NCI-H82 (cell line): ENCODE data around the gene TRAPPC1.

Experiments used
- DNase-seq: peaks from one replicate; lab custom pipeline; 2025; lab: John Stamatoyannopoulos, UW

TRAPPC1 gene

GRCh38 chr17:7931709-7932482 lies at the start of gene TRAPPC1, which contains the start of gene CNTROB:
Gene TRAPPC1, minus strand, starts transcription at chr17:7931946. Its CDS starts 117 bp downstream, at chr17:7931829.
Gene CNTROB, plus strand, starts transcription at chr17:7932206. Its CDS starts 874 bp downstream, at chr17:7933080.
- peak; percentile 100 for DNase-seq

DNA sequence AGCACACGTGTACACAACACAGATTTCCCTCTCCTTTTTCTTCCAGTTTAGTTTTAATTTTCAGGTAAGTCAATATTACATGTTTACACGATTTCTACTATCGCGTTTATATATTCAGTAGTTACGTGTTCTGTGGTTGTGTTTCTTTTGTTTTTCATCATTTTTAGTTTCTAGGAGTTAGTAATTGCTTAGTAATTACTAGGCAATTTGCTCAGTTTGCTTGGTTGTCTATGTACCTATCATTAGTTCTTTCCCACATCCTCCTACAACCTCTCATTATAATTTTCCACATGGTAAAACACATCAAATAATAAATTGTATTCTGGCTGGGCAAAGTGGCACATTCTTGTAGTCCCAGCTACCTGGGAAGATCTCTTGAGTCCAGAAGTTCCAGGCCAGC lies 46.1 kb upstream of the TRAPPC1 start:
- no peak for DNase-seq

DNA sequence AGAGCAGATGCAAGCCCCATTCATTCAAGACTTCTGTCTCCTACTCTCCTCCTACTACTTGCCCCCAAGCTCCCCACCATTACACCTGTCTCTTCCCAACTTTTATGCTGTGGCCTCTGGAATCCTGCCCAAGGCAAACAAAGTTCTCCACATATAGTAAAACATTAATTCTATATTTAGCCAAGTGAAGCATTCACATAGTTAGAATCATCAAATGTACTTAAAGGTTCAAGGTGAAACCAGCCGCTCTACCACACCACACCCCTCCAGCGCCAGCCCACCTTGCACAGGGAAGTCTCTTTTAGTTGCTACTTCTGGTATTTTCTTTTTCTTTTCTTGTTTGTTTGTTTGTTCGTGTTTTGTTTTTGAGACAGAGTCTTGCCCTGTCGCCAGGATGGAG lies 45.3 kb upstream of the TRAPPC1 start:
- DNase-seq = no peak

- no peak for DNase-seq
Observed at GRCh38 chr17:7974638-7975131, 42.9 kb upstream of the TRAPPC1 start.

DNA sequence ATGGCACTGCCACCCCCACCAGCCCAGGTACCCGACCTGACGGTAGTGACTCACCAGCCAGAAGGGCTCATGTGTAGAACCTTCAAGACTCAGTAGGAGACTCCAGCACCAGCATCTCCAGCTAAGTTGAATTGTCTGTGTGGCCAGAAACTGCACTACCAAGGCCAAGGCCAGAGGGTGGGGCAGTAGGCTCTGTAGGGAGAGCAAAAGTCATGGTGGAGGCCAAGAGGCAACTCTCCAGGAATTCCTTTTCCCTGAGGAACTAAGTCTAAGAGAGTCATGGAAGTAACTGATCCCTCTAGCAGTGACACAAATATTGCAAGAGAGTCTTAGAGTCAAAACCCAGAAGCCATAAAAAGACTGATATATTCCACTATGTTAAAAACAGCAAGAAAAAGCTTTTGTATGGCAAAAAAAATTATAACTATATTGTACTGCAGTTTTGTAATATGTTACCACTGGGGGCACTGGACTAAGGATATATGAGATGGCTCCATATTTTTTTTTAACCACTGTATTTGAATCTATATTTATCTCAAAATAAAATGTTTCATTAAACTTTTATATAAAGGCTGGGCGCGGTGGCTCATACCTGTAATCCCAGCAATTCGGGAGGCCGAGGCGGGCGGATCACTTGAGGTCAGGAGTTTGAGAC lies 40.5 kb upstream of the TRAPPC1 start:
- no peak for DNase-seq

GRCh38 chr17:7971651-7972050 lies 39.9 kb upstream of the TRAPPC1 start:
- DNase-seq = no peak

DNA sequence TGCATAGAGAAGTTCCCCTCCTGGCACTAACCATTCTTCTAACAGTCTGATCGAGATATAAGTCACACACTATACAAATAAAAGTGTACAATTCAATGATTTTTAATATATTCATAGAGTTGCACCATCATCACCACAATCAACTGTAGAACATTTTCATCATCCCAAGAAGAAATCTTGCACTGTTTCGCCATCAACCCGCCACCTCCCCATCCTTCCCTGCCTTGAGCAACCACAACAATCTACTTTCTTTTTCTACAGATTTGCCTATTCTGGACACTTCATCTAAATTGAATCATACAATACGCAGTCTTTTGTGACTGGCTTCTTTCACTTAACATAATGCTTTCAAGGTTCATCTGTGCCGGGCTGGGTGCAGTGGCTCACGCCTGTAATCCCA lies 37.7 kb upstream of the TRAPPC1 start:
- DNase-seq = no peak

DNA sequence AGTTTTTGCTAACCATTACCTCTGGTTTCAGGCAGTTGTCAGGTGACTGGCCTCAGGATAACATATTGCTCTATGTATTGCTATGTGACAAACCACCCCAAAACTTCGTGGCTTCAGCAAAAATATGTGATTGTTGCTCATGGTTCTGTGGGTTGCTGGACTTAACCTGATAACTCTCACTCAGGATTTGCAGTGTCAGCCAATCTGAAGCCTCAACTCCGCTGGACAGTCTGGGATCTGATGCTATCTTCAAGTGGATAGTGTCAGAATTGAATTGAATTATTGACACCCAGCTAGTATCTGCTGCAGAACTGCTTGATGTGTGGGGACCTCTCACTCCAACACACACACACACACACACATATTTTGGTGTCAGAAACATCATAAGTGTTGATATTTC lies 36.0 kb upstream of the TRAPPC1 start:
- no peak for DNase-seq

GRCh38 chr17:7961421-7961820 lies 29.7 kb upstream of the TRAPPC1 start:
- no peak for DNase-seq

DNA sequence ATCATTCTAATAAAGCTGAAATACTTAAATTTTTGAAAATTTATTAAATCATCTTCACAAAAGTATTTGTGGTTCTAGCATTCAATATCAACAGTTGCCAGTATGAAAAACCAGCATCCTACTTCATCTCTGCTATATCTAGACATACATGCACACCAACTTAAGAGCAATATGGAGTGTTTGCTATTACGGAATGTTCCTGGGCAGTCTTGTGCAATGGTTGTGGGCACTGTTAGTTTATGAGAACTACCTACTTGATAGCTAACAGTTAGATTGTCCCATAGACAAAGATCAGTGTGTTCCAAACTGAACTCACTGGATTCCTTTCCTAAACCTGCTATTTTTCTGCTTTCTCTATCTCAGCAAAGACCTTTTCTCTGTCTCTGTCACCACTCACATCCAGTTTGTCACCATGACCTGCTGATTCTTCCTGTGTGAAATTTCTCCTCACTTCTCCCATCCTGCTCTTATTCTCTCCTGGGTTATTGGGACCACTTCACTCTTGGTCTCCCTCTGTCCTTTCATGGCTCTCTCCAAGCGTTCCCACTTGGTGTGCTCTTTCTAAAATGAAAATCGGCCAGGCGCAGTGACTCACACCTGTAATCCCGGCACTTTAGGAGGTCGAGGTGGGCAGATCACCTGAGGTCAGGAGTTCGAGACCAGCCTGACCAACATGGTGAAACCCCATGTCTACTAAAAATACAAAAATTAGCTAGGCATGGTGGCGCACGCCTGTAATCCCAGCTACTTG lies 27.9 kb upstream of the TRAPPC1 start:
- no peak for DNase-seq

DNA sequence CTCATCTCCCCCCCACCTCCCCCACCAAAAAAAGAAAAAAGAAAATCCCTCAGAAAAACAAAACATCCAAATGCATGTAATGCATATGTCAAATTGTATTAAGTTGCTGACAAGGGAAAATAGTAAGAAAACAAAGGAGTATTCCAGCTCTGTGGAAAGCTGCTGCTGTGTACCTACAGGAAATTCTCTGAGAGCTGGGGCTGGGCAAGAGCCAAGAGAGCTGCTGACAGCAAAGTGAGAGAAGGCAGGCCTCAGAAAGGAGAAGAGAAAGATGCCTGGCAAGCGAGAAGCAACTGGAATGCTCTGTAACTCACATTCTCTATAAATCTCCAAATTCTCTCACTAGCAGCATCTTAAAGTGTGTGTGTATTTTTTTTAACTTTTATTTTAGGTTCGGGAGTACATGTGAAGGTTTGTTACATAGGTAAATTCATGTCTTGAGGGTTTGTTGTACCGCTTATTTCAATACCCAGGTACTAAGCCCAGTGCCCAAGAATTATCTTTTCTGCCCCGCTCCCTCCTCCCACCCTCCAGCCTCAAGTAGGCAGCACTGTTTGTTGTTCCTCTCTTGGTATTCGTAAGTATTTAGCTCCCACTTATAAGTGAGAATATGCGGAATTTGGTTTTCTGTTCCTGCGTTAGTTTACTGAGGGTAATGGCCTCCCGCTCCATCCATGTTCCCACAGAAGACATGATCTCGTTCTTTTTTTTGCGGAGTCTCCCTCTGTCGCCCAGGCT lies 24.7 kb upstream of the TRAPPC1 start:
- DNase-seq = no peak

GRCh38 chr17:7955414-7956227 lies 23.9 kb upstream of the TRAPPC1 start:
- no peak for DNase-seq

DNA sequence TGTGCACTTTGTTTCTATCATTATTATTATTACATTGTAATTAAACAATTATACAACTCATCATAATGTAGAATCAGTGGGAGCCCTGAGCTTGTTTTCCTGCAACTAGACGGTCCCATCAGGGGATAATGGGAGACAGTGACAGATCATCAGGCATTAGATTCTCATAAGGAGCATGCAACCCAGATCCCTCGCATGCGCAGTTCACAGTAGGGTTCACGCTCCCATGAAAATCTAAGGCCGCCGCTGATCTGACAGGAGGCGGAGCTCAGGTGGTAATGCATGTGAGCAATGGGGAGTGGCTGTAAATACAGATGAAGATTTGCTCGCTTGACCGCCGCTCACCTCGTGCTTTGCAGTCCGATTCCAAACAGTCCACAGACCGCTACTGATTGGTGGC lies 21.5 kb upstream of the TRAPPC1 start:
- DNase-seq = peak; percentile 12

DNA sequence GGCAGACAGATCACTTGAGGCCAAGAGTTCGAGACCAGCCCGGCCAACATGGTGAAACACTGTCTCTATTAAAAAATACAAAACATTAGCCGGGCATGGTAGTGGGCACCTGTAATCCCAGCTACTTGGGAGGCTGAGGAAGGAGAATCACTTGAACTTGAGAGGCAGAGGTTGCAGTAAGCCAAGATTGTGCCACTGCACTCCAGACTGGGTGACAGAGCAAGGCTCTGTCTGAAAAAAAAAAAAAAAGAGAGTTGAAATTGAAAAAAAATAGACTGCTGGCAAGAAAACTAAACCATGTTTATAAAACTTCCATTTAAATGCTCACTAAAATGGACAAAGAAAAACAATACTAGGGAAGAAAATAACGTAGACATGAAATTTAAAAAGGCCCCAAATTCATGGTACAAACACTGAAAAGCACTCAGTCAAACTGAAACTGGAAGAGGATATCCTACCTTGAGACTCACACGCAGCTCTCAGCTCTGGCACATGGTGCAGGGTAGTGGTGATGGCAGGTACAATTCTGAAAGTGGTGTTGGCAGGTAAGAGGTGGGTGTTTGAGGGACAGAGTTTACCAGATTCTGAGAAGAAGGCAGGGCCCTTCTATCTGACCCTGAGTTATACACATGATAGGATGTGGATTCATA lies 19.5 kb upstream of the TRAPPC1 start:
- no peak for DNase-seq

DNA sequence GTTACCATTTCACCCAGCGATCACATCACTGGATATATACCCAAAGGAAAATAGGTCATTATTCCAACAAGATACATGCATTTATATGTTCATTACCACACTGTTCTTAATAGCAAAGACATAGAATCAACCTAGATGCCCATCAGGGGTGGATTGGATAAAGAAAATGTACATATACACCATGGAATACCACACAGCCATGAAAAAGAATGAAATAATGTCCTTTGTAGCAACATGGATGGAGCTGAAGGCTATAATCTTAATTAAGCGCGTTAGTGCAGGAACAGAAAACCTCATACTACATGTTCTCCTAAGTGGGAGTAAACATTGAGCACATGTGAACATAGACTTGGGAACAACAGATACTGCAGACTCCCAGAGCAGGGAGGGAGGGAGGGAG lies 18.8 kb upstream of the TRAPPC1 start:
- no peak for DNase-seq

DNA sequence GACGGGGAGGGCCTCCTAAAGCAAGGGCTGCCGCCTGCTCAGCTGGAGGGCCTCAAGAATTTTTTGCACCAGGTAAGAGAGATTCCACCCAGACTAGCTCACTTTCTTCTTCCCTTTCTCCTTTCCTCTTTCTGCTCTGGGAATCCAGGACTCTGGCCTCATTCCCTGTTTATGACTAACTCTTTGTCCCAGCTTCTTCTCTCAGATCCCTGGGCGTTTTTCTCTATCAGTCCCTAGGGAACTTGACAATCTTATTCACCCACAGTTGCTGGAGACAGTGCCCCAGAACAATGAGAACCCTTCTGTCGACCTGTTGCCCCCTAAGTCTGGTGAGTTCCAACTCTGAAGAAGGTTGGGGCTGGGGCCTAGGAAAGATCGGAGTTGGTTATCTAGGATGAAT lies 15.9 kb upstream of the TRAPPC1 start:
- no peak for DNase-seq

GRCh38 chr17:7946441-7946840 lies 14.7 kb upstream of the TRAPPC1 start:
- no peak for DNase-seq

GRCh38 chr17:7945651-7946050 lies 13.9 kb upstream of the TRAPPC1 start:
- DNase-seq = no peak

DNA sequence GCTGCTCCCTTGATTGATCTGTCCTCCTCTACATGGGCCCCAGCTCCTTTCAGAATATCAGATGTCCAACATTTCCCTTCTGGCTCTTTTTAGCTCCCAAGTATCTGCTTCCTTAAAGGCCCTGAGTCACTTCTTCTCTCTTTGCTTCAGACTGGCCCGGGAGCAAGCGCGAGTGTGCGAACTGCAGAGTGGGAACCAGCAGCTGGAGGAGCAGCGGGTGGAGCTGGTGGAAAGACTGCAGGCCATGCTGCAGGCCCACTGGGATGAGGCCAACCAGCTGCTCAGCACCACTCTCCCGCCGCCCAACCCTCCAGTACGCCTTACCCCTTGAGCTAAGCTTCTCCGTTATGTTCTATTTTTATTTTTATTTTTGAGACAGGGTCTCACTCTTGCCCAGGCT lies 12.6 kb upstream of the TRAPPC1 start:
- no peak for DNase-seq

DNA sequence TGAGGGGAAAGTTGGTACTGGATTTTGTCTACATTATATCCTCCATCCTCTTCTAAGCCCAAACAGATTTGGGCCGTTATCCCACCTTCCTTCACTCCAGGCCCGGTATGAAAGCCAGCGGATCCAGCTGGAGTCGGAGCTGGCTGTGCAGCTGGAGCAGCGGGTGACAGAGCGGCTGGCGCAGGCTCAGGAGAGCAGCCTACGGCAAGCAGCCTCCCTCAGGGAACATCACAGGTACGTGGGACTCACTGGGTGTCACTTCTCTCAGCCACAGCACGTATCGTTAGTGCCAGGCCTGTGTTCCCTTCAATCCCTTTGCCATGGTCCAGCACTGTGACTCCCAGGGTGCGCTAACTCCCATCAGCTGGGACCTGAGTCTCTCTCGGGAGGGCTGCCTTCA lies 11.5 kb upstream of the TRAPPC1 start:
- DNase-seq = no peak

DNA sequence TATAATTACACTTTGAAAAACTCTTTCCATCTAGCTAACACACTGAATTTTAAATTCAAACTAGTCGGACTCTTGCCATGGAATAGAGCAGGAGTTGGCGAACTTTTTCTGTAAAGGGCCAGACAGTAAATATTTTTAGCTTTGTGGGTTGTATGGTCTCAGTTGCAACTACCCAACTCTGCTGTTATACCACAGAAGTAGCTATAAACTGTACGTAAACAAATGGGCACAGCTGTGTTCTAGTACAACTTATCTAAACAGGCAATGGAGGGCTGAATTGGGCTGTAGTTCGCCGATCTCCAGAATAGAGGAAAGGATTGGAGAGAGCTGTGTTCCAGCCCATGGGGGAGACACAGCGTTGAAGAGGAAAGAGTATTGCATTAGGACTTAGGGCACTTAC lies 9.0 kb upstream of the TRAPPC1 start:
- no peak for DNase-seq
